ENCODE data around the gene U2AF2. TPM values are rescaled to one million over a fixed set of nuclear protein-coding genes. Genes with fewer than 3 reads are reported as not detected.
A peak's percentile ranks its signal among the peaks of the same experiment; 100 is the strongest.

Gene U2AF2
- total RNA-seq, 1 experiment from 2014 or later = 289 TPM

- H3K4me1 ChIP-seq = peaks cover 20% of the 10 kb centered on the region
- Mint-ChIP-seq H3K27ac (ENCODE audit: unreplicated experiment) (peak overlapping the region; percentile 7), H3K27me3 (ENCODE audit: insufficient read depth, unreplicated experiment) (no peaks in the 10 kb centered on the region), H3K4me1 (ENCODE audit: low read depth, unreplicated experiment) (peaks cover 18% of the 10 kb centered on the region), H3K36me3 (ENCODE audit: insufficient read depth, unreplicated experiment) (peaks cover 74% of the 10 kb centered on the region), H3K4me3 (ENCODE audit: unreplicated experiment) (no peak overlapping the region), H3K9me3 (ENCODE audit: unreplicated experiment) (no peaks in the 10 kb centered on the region)
- no TSS peak for BruUV-seq (replicated peaks)
- H3K36me3 ChIP-seq (ENCODE audit: control insufficient read depth, insufficient read depth, low read length) = peaks cover 10% of the 10 kb centered on the region
- intact Hi-C loops (cut with micrococcal nuclease; ENCODE audit: unreplicated experiment) = no loop called here
- DNase-seq = no peak
- no peaks in the 10 kb centered on the region for H3K9me3 ChIP-seq
- CTCF ChIA-PET = interaction anchor here (0.6 kb wide), 1 partner anchor 123 kb away, joined by 4 read pairs; no protein-coding TSS in a partner anchor
- no peak overlapping the region for H3K4me3 ChIP-seq (ENCODE audit: low read depth, low read length)
- no peak for TF ChIP-seq CTCF (IDR thresholded peaks at IDR 0.05; ENCODE audit: insufficient read depth in 1 of 2, low read depth in 1 of 2, low read length in 1 of 2, severe bottlenecking in 1 of 2, unreplicated experiment in 1 of 2)
- H3K27me3 ChIP-seq (replicated peaks; ENCODE audit: control insufficient read depth, insufficient read depth, low read length) = no peaks in the 10 kb centered on the region
- POLR2A ChIA-PET = no interaction called here
Measured at GRCh38 chr19:55698256-55698655, 43.4 kb downstream of the U2AF2 start.

GRCh38 chr19:55699221-55699620 lies 44.4 kb downstream of the U2AF2 start:
- POLR2A ChIA-PET = no interaction called here
- TF ChIP-seq CTCF (IDR thresholded peaks at IDR 0.05; ENCODE audit: insufficient read depth in 1 of 2, low read depth in 1 of 2, low read length in 1 of 2, severe bottlenecking in 1 of 2, unreplicated experiment in 1 of 2) = no peak

GRCh38 chr19:55700813-55701212 lies 46.0 kb downstream of the U2AF2 start:
- no peak overlapping the region for H3K4me3 ChIP-seq (ENCODE audit: low read depth, low read length)
- peaks cover 71% of the 10 kb centered on the region for H3K36me3 Mint-ChIP-seq (ENCODE audit: insufficient read depth, unreplicated experiment)
- H3K27me3 ChIP-seq (replicated peaks; ENCODE audit: control insufficient read depth, insufficient read depth, low read length) = no peaks in the 10 kb centered on the region
- H3K4me1 ChIP-seq = peaks cover 27% of the 10 kb centered on the region
- CTCF ChIA-PET = interaction anchor here (1.4 kb wide), 1 partner anchor 48 kb away, joined by 7 read pairs; no protein-coding TSS in a partner anchor
- DNase-seq = peak in 1 of 2 experiments; percentile 19
- H3K4me1 Mint-ChIP-seq (ENCODE audit: low read depth, unreplicated experiment) = peaks cover 30% of the 10 kb centered on the region
- no peaks in the 10 kb centered on the region for H3K9me3 Mint-ChIP-seq (ENCODE audit: unreplicated experiment)
- no peaks in the 10 kb centered on the region for H3K27me3 Mint-ChIP-seq (ENCODE audit: insufficient read depth, unreplicated experiment)
- peak overlapping the region; percentile 55 for H3K27ac Mint-ChIP-seq (ENCODE audit: unreplicated experiment)
- intact Hi-C loops (cut with micrococcal nuclease; ENCODE audit: unreplicated experiment) = loop anchor here (10.0 kb wide), 1 partner anchor 104 kb away; no protein-coding TSS in a partner anchor
- no peak for TF ChIP-seq CTCF (IDR thresholded peaks at IDR 0.05; ENCODE audit: insufficient read depth in 1 of 2, low read depth in 1 of 2, low read length in 1 of 2, severe bottlenecking in 1 of 2, unreplicated experiment in 1 of 2)
- BruUV-seq (replicated peaks) = no TSS peak
- H3K4me3 Mint-ChIP-seq (ENCODE audit: unreplicated experiment) = no peak overlapping the region
- no peaks in the 10 kb centered on the region for H3K9me3 ChIP-seq
- POLR2A ChIA-PET = no interaction called here
- peaks cover 12% of the 10 kb centered on the region for H3K36me3 ChIP-seq (ENCODE audit: control insufficient read depth, insufficient read depth, low read length)

More at GRCh38 chr19:55699221-55699620, 44.4 kb downstream of the U2AF2 start:
- Histone ChIP-seq H3K36me3 (ENCODE audit: control insufficient read depth, insufficient read depth, low read length) (peaks cover 10% of the 10 kb centered on the region), H3K4me1 (peaks cover 27% of the 10 kb centered on the region), H3K9me3 (no peaks in the 10 kb centered on the region), H3K27me3 (replicated peaks; ENCODE audit: control insufficient read depth, insufficient read depth, low read length) (no peaks in the 10 kb centered on the region), H3K4me3 (ENCODE audit: low read depth, low read length) (no peak overlapping the region)
- DNase-seq = peak in 1 of 2 experiments; percentile 21
- no peak overlapping the region for H3K27ac Mint-ChIP-seq (ENCODE audit: unreplicated experiment)
- no peaks in the 10 kb centered on the region for H3K27me3 Mint-ChIP-seq (ENCODE audit: insufficient read depth, unreplicated experiment)
- no peaks in the 10 kb centered on the region for H3K9me3 Mint-ChIP-seq (ENCODE audit: unreplicated experiment)
- CTCF ChIA-PET = no interaction called here
- intact Hi-C loops (cut with micrococcal nuclease; ENCODE audit: unreplicated experiment) = no loop called here
- no peak overlapping the region for H3K4me3 Mint-ChIP-seq (ENCODE audit: unreplicated experiment)
- no TSS peak for BruUV-seq (replicated peaks)
- H3K4me1 Mint-ChIP-seq (ENCODE audit: low read depth, unreplicated experiment) = peaks cover 23% of the 10 kb centered on the region
- peaks cover 74% of the 10 kb centered on the region for H3K36me3 Mint-ChIP-seq (ENCODE audit: insufficient read depth, unreplicated experiment)
